NCI-H345 (cell line): ENCODE measurements around the gene BFSP2.

Experiments used
- DNase-seq: peaks from one replicate; lab custom pipeline; 2025; lab: John Stamatoyannopoulos, UW

BFSP2 gene

GRCh38 chr3:133383741-133384140 is 16.1 kb upstream of the BFSP2 start:
- DNase-seq, result no peak

GRCh38 chr3:133384331-133385027 is 15.4 kb upstream of the BFSP2 start:
- peak; percentile 60 for DNase-seq

- DNase-seq, result no peak
Observed at GRCh38 chr3:133386876-133387275, 13.0 kb upstream of the BFSP2 start.

GRCh38 chr3:133387341-133387740 is 12.5 kb upstream of the BFSP2 start:
- DNase-seq, result no peak

GRCh38 chr3:133388696-133389395 is 11.0 kb upstream of the BFSP2 start:
- no peak for DNase-seq

- no peak for DNase-seq
Observed at GRCh38 chr3:133390715-133391114, 9.1 kb upstream of the BFSP2 start.

DNA sequence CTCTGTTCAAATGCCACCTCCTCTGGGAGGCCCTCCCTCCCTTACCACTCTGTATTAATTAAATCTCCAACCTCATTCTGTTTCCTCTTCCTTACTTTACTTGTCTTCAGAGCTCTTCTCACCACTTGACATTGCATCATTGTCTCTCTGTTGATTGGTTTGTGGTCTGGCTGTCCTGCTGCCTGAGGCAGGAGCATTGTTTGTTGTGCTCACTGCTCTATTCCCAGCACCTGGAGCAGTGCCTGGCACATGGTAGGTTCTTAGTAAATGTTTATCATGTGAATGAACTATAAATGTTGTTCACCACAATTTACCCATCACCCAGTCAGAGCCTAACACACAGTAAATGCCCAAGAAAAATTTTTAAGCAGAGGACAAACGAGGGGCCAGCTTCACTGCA is 6.7 kb upstream of the BFSP2 start:
- DNase-seq, result no peak

DNA sequence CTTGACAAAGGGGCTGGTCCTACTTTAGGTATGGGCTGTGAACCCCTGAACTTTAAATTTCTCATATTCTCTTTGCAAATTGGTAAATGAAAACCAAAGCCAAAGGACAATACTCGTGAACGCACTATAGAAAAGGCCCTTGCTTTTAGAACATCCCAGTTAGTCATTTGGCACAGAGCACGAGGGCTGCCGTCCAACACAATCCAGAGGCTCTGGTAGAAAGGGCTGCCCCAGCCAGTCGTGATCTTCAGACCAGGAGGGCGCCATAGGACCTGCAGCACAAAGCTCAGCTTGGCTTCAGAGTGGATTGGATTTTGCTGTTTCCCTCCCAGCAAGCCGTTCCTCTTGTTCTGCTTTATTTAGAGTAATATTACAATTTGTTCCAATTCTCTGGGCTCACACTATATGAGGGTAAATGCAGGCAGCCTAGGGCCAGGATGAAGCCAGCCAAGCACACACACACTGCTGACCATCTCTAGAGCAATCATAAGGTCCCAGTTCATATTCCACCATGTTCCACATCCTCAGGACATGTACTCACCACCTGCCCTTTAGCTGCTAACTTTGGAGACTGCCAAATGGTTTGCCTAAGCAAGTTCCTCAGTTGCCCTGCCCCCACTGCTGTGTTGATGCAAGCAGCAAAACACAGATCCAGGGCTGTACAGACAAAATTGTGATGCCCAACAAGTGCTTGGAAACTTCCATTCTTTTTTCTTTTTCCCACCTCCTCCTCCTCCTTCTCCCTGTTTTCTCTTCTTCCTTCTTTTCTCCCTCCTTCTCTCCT is 6.0 kb upstream of the BFSP2 start:
- DNase-seq, result no peak

GRCh38 chr3:133394561-133395311 is 5.1 kb upstream of the BFSP2 start:
- no peak for DNase-seq

DNA sequence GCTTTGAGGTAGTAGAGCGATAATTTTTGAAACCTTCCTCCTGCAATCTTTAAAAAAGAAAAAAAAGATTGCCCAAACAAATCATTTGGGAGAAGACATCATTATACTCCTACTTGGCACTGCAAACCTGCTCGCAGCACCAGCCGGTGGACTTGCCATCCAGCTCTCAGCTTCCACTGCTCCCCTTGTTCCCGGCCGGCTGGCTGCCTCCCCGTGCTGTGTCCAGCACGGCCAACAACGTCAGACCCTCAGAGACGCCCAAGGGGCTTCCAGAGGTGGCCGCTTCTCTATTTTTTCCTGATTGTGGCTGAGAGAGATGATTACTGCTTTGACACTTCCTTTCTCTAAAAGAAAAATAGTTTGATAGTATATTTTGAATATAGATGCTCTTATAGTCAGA is 3.0 kb upstream of the BFSP2 start:
- no peak for DNase-seq

DNA sequence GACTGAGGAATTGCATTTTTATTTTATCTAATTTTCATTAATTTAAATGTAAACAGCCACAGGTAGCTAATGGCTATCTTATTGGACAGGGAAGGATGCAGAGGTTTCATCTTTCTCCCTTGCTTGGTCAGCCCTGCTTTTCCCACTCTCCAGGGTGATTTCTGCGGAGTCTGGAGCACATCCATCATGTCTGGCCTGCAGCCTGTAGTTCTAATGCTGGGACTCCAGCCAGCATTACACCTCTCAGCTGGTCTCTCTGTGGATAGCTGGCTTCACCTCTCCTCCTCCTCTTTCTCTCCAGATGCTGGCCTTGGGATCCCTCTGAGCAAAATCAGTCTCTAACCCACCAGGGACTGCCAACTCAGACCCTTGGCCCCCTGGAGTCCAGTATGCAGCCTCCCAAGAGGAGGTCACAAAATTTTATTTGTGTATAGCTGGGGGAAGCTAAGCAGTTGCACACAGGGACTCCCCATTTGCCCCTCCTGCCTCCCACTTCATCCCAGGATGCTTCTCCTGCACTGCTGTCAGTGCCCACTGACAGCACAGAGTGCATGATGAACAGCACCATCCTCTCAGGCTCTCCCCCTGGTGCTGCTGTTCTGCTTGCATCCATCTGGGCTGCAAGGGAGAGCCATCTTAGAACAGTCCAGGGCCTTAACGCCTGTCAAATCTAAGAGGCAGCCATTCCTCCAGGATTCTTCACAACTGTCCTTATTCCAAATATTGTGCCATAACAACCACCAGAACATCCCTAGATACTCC is 1.7 kb downstream of the BFSP2 start:
- no peak for DNase-seq

DNA sequence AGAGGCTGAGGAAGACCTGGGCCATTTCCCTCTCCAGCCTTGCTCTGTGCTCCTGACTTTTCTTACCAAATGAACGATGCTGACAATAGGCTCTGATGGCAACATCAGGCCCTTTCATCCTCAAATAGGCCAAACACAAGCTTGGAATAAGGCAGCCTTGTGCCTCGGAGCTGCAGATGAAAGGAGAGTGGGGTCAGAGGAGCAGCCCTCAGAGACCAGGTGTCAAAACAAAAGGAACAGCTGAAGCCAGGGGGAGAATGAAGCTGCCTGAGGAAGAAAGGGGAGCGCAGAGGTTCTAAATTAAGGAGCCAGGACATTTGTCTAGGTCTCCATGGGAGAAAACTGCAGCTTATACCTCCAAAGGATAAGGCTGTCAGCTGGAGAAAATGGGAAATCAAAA is 5.1 kb downstream of the BFSP2 start:
- DNase-seq, result no peak

GRCh38 chr3:133408366-133408765 is 8.5 kb downstream of the BFSP2 start:
- no peak for DNase-seq

DNA sequence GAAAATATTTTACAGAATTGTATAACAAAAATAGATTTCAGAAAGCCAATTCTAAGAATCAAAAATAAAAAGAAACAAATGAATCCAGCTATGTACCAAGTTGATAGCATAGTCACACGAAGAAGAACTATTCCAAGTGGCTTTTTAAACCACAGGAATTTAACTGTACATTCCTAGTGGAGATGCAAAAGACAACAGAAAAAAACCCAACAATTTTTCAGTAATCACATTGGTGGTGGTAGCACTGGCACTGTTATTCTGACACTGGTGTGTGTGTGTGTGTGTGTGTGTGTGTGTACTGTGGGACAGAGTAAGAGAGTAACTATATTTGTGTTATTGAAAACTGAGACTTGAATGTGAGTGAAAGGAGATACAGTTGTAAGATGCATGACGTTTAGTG is 9.1 kb downstream of the BFSP2 start:
- no peak for DNase-seq

DNA sequence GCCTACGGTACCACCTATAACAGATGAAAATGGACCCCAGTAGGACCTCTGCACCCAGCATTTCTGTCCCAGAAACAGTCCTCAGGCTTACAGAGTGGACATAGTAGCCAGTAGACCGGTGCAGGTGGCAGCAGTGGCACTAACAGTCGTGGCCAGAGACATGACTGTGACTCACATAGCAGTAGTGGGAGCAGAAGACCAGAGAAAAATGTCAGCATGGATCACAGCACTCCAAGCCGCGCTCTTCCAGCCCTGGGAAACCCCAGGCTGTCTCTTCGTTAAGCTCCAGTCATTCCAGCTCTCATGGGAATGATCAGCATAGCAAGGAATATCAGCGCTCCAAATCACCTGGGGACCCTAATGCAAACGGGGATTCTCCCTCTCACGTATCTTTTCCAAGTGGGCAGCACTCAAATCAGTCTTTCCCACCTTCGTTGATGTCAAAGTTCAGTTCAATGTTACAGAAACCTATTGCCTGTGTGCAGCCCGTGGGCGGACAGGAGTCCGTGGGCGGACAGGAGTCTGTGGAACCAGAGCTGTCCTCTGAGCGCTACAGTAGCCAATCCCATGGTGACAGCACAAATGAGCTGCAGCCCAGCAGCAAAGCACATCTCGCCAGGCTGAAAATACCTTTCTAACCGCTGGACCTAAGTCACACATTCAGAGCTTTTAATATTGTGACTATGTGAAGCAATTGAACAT is 10.5 kb downstream of the BFSP2 start:
- DNase-seq, result no peak

GRCh38 chr3:133412183-133413132 is 12.6 kb downstream of the BFSP2 start:
- DNase-seq, result peak; percentile 4

- DNase-seq, result peak; percentile 7
Observed at GRCh38 chr3:133413161-133414020, 13.5 kb downstream of the BFSP2 start.

GRCh38 chr3:133414021-133414392 is 14.2 kb downstream of the BFSP2 start:
- DNase-seq, result no peak

- no peak for DNase-seq
Observed at GRCh38 chr3:133418361-133418760, 18.5 kb downstream of the BFSP2 start.
